ENCODE results near the gene ATAD2B. TPM values are rescaled to one million over a fixed set of nuclear protein-coding genes. Genes with fewer than 3 reads are reported as not detected.

Gene ATAD2B
- total RNA-seq, 1 donor, result 17.4 TPM

- Histone ChIP-seq H3K79me2 (ENCODE audit: insufficient read depth, low read length) (no peaks in the 10 kb centered on the region), H2AFZ (ENCODE audit: low read length) (no peak overlapping the region), H3K27ac (ENCODE audit: low read depth, low read length) (peak overlapping the region; percentile 87), H3K27me3 (ENCODE audit: insufficient read depth, low read length) (no peaks in the 10 kb centered on the region), H4K20me1 (ENCODE audit: insufficient read depth, low read length) (no peaks in the 10 kb centered on the region), H3K4me1 (ENCODE audit: insufficient read depth, low read length) (peaks cover 14% of the 10 kb centered on the region), H3K9me3 (ENCODE audit: low read depth, low read length) (no peaks in the 10 kb centered on the region), H3K36me3 (ENCODE audit: insufficient read depth, low read length) (peaks cover 6% of the 10 kb centered on the region), H3K4me2 (ENCODE audit: insufficient read depth, low read length) (peak overlapping the region; percentile 24), H3K4me3 (ENCODE audit: insufficient read depth, low read length) (no peak overlapping the region)
- no peak for DNase-seq (ENCODE audit: insufficient read length, low spot score, missing footprints)
- TF ChIP-seq CTCF (IDR thresholded peaks at IDR 0.05; ENCODE audit: extremely low read depth, low read depth, low read length), result no peak
Measured at GRCh38 chr2:23757686-23758433, 169.1 kb downstream of the ATAD2B start.

GRCh38 chr2:23756593-23757292, 170.2 kb downstream of the ATAD2B start:
- H3K27ac ChIP-seq (ENCODE audit: low read depth, low read length), result peak overlapping the region; percentile 87
- H3K9me3 ChIP-seq (ENCODE audit: low read depth, low read length), result no peaks in the 10 kb centered on the region
- TF ChIP-seq CTCF (IDR thresholded peaks at IDR 0.05; ENCODE audit: extremely low read depth, low read depth, low read length), result no peak
- no peaks in the 10 kb centered on the region for H3K27me3 ChIP-seq (ENCODE audit: insufficient read depth, low read length)
- H2AFZ ChIP-seq (ENCODE audit: low read length), result no peak overlapping the region
- no peak overlapping the region for H3K4me2 ChIP-seq (ENCODE audit: insufficient read depth, low read length)
- H3K36me3 ChIP-seq (ENCODE audit: insufficient read depth, low read length), result peaks cover 6% of the 10 kb centered on the region
- H3K79me2 ChIP-seq (ENCODE audit: insufficient read depth, low read length), result no peaks in the 10 kb centered on the region
- H4K20me1 ChIP-seq (ENCODE audit: insufficient read depth, low read length), result no peaks in the 10 kb centered on the region
- H3K4me1 ChIP-seq (ENCODE audit: insufficient read depth, low read length), result peaks cover 14% of the 10 kb centered on the region
- no peak overlapping the region for H3K4me3 ChIP-seq (ENCODE audit: insufficient read depth, low read length)
- no peak for DNase-seq (ENCODE audit: insufficient read length, low spot score, missing footprints)

GRCh38 chr2:23754970-23755369, 172.0 kb downstream of the ATAD2B start:
- Histone ChIP-seq H4K20me1 (ENCODE audit: insufficient read depth, low read length) (no peaks in the 10 kb centered on the region), H3K4me1 (ENCODE audit: insufficient read depth, low read length) (peaks cover 14% of the 10 kb centered on the region), H3K79me2 (ENCODE audit: insufficient read depth, low read length) (no peaks in the 10 kb centered on the region), H3K4me3 (ENCODE audit: insufficient read depth, low read length) (no peak overlapping the region), H3K27ac (ENCODE audit: low read depth, low read length) (no peak overlapping the region), H3K27me3 (ENCODE audit: insufficient read depth, low read length) (no peaks in the 10 kb centered on the region), H3K9me3 (ENCODE audit: low read depth, low read length) (no peaks in the 10 kb centered on the region), H3K36me3 (ENCODE audit: insufficient read depth, low read length) (peaks cover 6% of the 10 kb centered on the region), H3K4me2 (ENCODE audit: insufficient read depth, low read length) (no peak overlapping the region), H2AFZ (ENCODE audit: low read length) (no peak overlapping the region)
- no peak for TF ChIP-seq CTCF (IDR thresholded peaks at IDR 0.05; ENCODE audit: extremely low read depth, low read depth, low read length)
- no peak for DNase-seq (ENCODE audit: insufficient read length, low spot score, missing footprints)

- peaks cover 6% of the 10 kb centered on the region for H3K36me3 ChIP-seq (ENCODE audit: insufficient read depth, low read length)
- H4K20me1 ChIP-seq (ENCODE audit: insufficient read depth, low read length), result no peaks in the 10 kb centered on the region
- H3K4me1 ChIP-seq (ENCODE audit: insufficient read depth, low read length), result peaks cover 12% of the 10 kb centered on the region
- no peaks in the 10 kb centered on the region for H3K27me3 ChIP-seq (ENCODE audit: insufficient read depth, low read length)
- TF ChIP-seq CTCF (IDR thresholded peaks at IDR 0.05; ENCODE audit: extremely low read depth, low read depth, low read length), result no peak
- H3K27ac ChIP-seq (ENCODE audit: low read depth, low read length), result no peak overlapping the region
- no peak overlapping the region for H3K4me3 ChIP-seq (ENCODE audit: insufficient read depth, low read length)
- no peaks in the 10 kb centered on the region for H3K9me3 ChIP-seq (ENCODE audit: low read depth, low read length)
- no peak overlapping the region for H3K4me2 ChIP-seq (ENCODE audit: insufficient read depth, low read length)
- DNase-seq (ENCODE audit: insufficient read length, low spot score, missing footprints), result no peak
- H2AFZ ChIP-seq (ENCODE audit: low read length), result no peak overlapping the region
- no peaks in the 10 kb centered on the region for H3K79me2 ChIP-seq (ENCODE audit: insufficient read depth, low read length)
Measured at GRCh38 chr2:23753291-23754010, 173.5 kb downstream of the ATAD2B start.

Data from osteoblast (primary cell).